Endothelial cell (in vitro differentiated cells): Measurements from ENCODE around the gene IQCN. TPM values are rescaled to one million over a fixed set of nuclear protein-coding genes. Genes with fewer than 3 reads are reported as not detected.

Source experiments
- DNase-seq: peaks from one replicate; pipeline ENCODE4 v3.0.0; 2021; ENCODE audit warnings: low spot score
- H3K27ac Mint-ChIP-seq: one replicate; pipeline ENCODE4 v1.8.0; 2021; ENCODE audit warnings: mixed read lengths, inconsistent platforms; ENCODE audit not compliant: unreplicated experiment
- H3K27me3 Mint-ChIP-seq: one replicate; pipeline ENCODE4 v1.8.0; 2021; ENCODE audit warnings: mild to moderate bottlenecking, moderate library complexity, mixed read lengths, inconsistent platforms; ENCODE audit not compliant: unreplicated experiment
- H3K36me3 Mint-ChIP-seq: one replicate; pipeline ENCODE4 v1.8.0; 2021; ENCODE audit warnings: mild to moderate bottlenecking, low read depth, mixed read lengths, inconsistent platforms; ENCODE audit not compliant: unreplicated experiment
- H3K4me1 Mint-ChIP-seq: one replicate; pipeline ENCODE4 v1.8.0; 2021; ENCODE audit warnings: mild to moderate bottlenecking, mixed read lengths, inconsistent platforms; ENCODE audit not compliant: unreplicated experiment
- H3K4me3 Mint-ChIP-seq: one replicate; pipeline ENCODE4 v1.8.0; 2021; ENCODE audit warnings: mild to moderate bottlenecking, mixed read lengths, inconsistent platforms; ENCODE audit not compliant: unreplicated experiment
- H3K9me3 Mint-ChIP-seq: one replicate; pipeline ENCODE4 v1.8.0; 2021; ENCODE audit warnings: mixed read lengths, inconsistent platforms; ENCODE audit not compliant: unreplicated experiment
- total RNA-seq: library from RNA; stranded (reverse); fragmentation: NEBNext Ultra II Directional; extraction: Animal tissue kit (Norgen Biotek cat#: 25700); gene quantifications from one replicate; pipeline ENCODE4 v1.2.1, GENCODE V29; 2021; ENCODE audit not compliant: unreplicated experiment
- TF ChIP-seq, protein P1 (sequence below): fragments of 200-600 bp; sonication (generic); IDR thresholded peaks from one replicate; pipeline ENCODE4 v1.5.0; 2021; ENCODE audit warnings: antibody characterized with exemption; ENCODE audit not compliant: unreplicated experiment

IQCN gene
- total RNA-seq, 1 donor from 2014 or later = 1.2 TPM

DNA sequence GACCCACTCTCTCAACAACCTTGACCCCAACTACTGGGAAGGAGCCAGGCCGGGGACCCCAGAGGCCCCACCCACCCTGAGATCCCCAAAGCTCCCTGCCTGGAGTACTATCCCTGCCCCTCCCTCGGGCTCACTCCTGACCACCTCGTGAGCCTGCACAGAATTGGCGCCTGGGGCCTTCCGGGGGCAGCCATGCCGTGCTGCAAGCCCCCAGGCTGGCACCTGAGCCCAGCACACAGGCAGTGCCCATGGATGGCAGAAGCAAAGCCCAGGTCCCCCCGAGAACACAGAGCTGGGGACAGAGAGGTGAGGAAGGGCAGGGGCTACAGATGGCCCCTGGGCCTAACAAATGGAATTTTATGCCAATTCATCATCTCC is 34.7 kb upstream of the IQCN start:
- H3K4me1 Mint-ChIP-seq = peaks cover 21% of the 10 kb centered on the region
- H3K36me3 Mint-ChIP-seq = peaks cover 13% of the 10 kb centered on the region
- no peak overlapping the region for H3K4me3 Mint-ChIP-seq
- peaks cover 9% of the 10 kb centered on the region for H3K27me3 Mint-ChIP-seq
- H3K27ac Mint-ChIP-seq = no peak overlapping the region
- no peaks in the 10 kb centered on the region for H3K9me3 Mint-ChIP-seq
- no peak for DNase-seq
- TF ChIP-seq, protein P1, sequence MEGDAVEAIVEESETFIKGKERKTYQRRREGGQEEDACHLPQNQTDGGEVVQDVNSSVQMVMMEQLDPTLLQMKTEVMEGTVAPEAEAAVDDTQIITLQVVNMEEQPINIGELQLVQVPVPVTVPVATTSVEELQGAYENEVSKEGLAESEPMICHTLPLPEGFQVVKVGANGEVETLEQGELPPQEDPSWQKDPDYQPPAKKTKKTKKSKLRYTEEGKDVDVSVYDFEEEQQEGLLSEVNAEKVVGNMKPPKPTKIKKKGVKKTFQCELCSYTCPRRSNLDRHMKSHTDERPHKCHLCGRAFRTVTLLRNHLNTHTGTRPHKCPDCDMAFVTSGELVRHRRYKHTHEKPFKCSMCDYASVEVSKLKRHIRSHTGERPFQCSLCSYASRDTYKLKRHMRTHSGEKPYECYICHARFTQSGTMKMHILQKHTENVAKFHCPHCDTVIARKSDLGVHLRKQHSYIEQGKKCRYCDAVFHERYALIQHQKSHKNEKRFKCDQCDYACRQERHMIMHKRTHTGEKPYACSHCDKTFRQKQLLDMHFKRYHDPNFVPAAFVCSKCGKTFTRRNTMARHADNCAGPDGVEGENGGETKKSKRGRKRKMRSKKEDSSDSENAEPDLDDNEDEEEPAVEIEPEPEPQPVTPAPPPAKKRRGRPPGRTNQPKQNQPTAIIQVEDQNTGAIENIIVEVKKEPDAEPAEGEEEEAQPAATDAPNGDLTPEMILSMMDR = no peak

DNA sequence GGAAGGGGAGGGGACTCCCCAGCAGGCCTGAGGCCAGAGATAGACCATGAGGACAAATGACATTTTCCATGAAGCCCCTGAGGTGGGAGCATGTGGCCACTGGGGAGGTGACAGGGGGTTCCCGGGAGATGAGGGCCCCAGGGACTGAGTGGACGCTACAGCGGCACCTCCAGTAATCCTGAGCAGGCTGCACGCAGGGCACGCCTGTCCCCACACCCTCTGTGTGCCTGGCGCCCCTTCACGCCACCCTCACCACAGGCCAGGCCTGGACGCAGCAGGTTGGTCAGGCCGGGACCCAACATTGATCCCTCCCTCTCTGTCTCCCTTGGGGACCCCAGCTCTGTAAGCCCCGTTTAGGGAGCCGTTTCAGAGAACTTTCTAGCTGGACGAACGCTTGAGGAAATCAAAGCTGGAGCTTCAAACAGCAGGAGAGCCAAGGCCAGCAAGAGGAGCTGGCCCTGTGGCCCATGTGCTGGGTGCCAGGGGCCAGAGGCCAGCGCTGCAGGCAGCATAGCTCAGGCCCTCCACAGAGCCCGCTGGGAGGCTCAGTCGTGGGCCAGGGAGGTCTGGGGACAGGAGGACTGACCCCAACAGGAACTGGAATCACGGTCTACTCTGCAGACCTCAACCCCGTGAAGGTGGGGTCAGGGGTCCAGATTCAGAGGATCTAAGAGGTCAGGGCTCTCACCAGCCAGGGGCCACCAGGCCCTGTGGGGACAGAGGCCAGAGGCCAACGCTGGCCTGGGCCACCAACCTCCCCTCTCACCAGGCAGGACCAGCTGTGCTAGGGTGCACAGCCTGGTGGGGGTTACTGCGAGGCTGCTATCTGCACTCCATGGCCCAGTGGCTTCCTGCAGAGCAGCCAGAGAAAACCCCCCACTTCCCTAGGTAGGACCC is 34.0 kb upstream of the IQCN start:
- TF ChIP-seq, protein P1 = no peak
- Mint-ChIP-seq H3K4me1 (peaks cover 28% of the 10 kb centered on the region), H3K9me3 (no peaks in the 10 kb centered on the region), H3K27ac (no peak overlapping the region), H3K27me3 (peaks cover 12% of the 10 kb centered on the region), H3K4me3 (no peak overlapping the region), H3K36me3 (peaks cover 11% of the 10 kb centered on the region)
- DNase-seq = no peak

DNA sequence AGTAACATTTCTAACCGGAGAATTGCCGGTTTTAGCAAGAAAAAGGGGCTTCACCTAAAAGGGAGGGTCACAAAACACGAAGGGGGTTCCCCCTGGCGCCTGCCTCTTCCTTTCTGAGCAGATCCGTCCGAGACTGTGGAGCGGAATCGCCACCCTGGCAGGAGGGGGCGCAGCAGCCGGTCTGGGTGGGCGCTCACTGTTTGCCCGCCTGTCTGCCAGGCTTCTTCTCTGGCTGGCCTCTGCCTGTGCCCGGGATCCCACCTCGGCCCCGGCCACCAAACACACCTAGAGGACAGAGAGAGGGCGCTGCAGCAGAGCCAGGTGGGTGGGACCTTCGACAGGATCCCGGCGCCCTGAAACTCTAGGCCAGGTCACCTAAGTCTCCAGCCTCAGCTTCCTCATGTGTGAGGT is 33.0 kb upstream of the IQCN start:
- H3K4me1 Mint-ChIP-seq = peaks cover 28% of the 10 kb centered on the region
- H3K27me3 Mint-ChIP-seq = peaks cover 12% of the 10 kb centered on the region
- H3K9me3 Mint-ChIP-seq = no peaks in the 10 kb centered on the region
- H3K36me3 Mint-ChIP-seq = peaks cover 11% of the 10 kb centered on the region
- TF ChIP-seq, protein P1 = no peak
- DNase-seq = no peak
- no peak overlapping the region for H3K4me3 Mint-ChIP-seq
- no peak overlapping the region for H3K27ac Mint-ChIP-seq

- TF ChIP-seq, protein P1 = no peak
- DNase-seq = no peak
- no peaks in the 10 kb centered on the region for H3K9me3 Mint-ChIP-seq
- peaks cover 11% of the 10 kb centered on the region for H3K36me3 Mint-ChIP-seq
- no peak overlapping the region for H3K27ac Mint-ChIP-seq
- no peak overlapping the region for H3K4me3 Mint-ChIP-seq
- H3K27me3 Mint-ChIP-seq = peaks cover 12% of the 10 kb centered on the region
- peaks cover 28% of the 10 kb centered on the region for H3K4me1 Mint-ChIP-seq
Measured at GRCh38 chr19:18306888-18307260, 32.6 kb upstream of the IQCN start.

DNA sequence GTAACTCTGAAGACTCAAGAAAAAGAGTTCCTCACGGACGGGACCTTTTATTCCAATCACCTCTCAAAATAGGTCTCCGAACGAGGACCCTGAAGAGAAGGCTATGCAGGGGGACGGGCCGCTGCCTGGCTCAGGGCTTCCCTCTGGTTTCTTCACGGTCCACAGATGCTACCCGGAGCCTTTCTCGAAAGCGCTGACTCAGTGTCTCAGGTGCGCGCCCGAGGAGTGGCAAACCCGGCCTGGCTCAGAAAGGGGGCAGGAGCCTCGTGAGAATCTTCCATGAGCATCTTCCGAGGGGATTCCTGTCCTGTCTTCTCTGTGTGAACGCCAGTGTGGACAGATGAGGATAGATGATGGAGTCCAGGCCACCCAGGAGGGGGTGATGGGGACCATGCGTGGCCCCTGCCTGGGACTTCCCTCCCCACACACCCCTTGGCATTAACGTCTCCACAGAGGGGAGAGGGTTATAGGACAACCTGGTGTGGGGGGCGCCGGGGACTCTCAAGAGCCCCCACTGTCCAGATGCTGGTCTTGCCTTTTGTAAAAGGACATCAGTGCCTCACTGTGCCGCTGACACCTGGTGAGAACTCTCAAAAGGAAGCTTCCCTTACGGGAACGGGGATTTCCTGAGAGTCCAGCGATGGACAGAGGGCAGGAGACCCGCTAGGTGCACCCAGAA is 32.1 kb upstream of the IQCN start:
- Mint-ChIP-seq H3K9me3 (no peaks in the 10 kb centered on the region), H3K4me1 (peaks cover 28% of the 10 kb centered on the region), H3K27me3 (peaks cover 12% of the 10 kb centered on the region), H3K27ac (no peak overlapping the region), H3K36me3 (peaks cover 11% of the 10 kb centered on the region), H3K4me3 (no peak overlapping the region)
- TF ChIP-seq, protein P1 = no peak
- no peak for DNase-seq
